HG02870 (cell line): ENCODE measurements around the gene MARCHF3.
"Not testable (repeated sequence)": the region's sequence is repeated elsewhere in the genome, so short reads cannot be mapped to it uniquely, and the experiment has no call there.

Experiments
- ATAC-seq: cut with Tn5 transposase; IDR thresholded peaks from one replicate; pipeline ENCODE4 v1.9.1; 2021; ENCODE audit warnings: mild to moderate bottlenecking, moderate library complexity; ENCODE audit not compliant: unreplicated experiment

Gene MARCHF3

GRCh38 chr5:127053049-127053448, 22.7 kb upstream of the MARCHF3 start:
- ATAC-seq: no peak

GRCh38 chr5:127051591-127051990, 21.2 kb upstream of the MARCHF3 start:
- no peak for ATAC-seq

GRCh38 chr5:127046343-127047072, 16.1 kb upstream of the MARCHF3 start:
- ATAC-seq: no peak

GRCh38 chr5:127042593-127042992, 12.2 kb upstream of the MARCHF3 start:
- no peak for ATAC-seq

GRCh38 chr5:127041571-127041970, 11.2 kb upstream of the MARCHF3 start:
- no peak for ATAC-seq

GRCh38 chr5:127040796-127041520, 10.6 kb upstream of the MARCHF3 start:
- no peak for ATAC-seq

GRCh38 chr5:127038550-127038949, 8.2 kb upstream of the MARCHF3 start:
- ATAC-seq: no peak

- no peak for ATAC-seq
These were observed 1.5 kb upstream of the MARCHF3 start for GRCh38 chr5:127031863-127032232.

- peak; percentile 20 for ATAC-seq
These were observed 947 bp upstream of the MARCHF3 start for GRCh38 chr5:127031147-127031862.

- peak; percentile 10 for ATAC-seq
These were observed 638 bp downstream of the MARCHF3 start for GRCh38 chr5:127029581-127030258.

- no peak for ATAC-seq
These were observed 1.4 kb downstream of the MARCHF3 start for GRCh38 chr5:127028822-127029457.

GRCh38 chr5:127027539-127027938, 2.8 kb downstream of the MARCHF3 start:
- no peak for ATAC-seq

- ATAC-seq: no peak
These were observed 4.2 kb downstream of the MARCHF3 start for GRCh38 chr5:127026166-127026565.

- ATAC-seq: no peak
These were observed 4.9 kb downstream of the MARCHF3 start for GRCh38 chr5:127025467-127025866.

GRCh38 chr5:127024821-127025220, 5.5 kb downstream of the MARCHF3 start:
- ATAC-seq: no peak

- ATAC-seq: not testable (repeated sequence)
These were observed 6.7 kb downstream of the MARCHF3 start for GRCh38 chr5:127023552-127024191.

- no peak for ATAC-seq
These were observed 7.5 kb downstream of the MARCHF3 start for GRCh38 chr5:127022846-127023245.

- ATAC-seq: peak; percentile 47
These were observed 10.4 kb downstream of the MARCHF3 start for GRCh38 chr5:127019928-127020327.

GRCh38 chr5:127016722-127017121, 13.6 kb downstream of the MARCHF3 start:
- ATAC-seq: not testable (repeated sequence)

GRCh38 chr5:127015716-127016115, 14.6 kb downstream of the MARCHF3 start:
- ATAC-seq: no peak
